Measurements from ENCODE around the gene SFXN3.

SFXN3 gene, protein sequence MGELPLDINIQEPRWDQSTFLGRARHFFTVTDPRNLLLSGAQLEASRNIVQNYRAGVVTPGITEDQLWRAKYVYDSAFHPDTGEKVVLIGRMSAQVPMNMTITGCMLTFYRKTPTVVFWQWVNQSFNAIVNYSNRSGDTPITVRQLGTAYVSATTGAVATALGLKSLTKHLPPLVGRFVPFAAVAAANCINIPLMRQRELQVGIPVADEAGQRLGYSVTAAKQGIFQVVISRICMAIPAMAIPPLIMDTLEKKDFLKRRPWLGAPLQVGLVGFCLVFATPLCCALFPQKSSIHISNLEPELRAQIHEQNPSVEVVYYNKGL

DNA sequence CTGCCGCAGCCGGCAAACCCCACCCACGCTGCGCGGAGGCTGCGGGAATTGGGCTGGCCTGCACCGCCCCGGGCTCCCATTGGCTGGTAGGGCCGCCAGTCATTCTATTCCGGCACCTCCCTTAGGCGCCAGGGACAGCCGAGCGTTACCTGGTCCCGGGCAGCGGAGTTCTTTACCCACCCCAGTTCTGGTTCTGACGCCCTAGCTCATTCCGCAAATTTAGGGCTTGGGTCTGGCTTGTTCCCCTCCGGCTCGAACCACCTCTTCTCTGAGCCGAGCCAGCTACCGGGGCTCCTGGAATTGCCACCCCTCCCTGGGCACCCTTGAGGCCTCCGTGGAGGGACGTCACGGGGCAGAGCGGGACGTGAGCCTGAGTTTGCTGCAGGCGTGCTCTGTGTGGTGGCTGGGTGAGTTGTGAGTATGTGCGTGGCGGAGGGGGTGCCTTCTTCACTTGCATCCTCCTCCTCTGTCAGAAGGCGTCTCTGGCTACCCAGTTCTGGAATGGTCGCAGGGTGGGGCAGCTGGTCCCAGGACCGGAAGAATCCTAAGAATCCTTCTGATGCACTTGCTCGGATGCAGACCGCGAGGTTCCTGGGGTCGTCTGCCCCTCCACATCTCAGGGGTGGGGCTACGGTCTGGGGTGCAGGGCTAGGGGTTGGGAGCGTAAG, at the start of gene SFXN3, which contains the start of gene PDZD7:
SFXN3 (plus strand) TSS at position 107 of the 668 bp plus-strand sequence. CDS start 3,461 bp downstream, outside the sequence.
PDZD7 (minus strand) TSS at position 2 of the 668 bp plus-strand sequence. CDS start 910 bp downstream, outside the sequence.
- DNase-seq, result peak; percentile 35 to 95 (median 88)

DNA sequence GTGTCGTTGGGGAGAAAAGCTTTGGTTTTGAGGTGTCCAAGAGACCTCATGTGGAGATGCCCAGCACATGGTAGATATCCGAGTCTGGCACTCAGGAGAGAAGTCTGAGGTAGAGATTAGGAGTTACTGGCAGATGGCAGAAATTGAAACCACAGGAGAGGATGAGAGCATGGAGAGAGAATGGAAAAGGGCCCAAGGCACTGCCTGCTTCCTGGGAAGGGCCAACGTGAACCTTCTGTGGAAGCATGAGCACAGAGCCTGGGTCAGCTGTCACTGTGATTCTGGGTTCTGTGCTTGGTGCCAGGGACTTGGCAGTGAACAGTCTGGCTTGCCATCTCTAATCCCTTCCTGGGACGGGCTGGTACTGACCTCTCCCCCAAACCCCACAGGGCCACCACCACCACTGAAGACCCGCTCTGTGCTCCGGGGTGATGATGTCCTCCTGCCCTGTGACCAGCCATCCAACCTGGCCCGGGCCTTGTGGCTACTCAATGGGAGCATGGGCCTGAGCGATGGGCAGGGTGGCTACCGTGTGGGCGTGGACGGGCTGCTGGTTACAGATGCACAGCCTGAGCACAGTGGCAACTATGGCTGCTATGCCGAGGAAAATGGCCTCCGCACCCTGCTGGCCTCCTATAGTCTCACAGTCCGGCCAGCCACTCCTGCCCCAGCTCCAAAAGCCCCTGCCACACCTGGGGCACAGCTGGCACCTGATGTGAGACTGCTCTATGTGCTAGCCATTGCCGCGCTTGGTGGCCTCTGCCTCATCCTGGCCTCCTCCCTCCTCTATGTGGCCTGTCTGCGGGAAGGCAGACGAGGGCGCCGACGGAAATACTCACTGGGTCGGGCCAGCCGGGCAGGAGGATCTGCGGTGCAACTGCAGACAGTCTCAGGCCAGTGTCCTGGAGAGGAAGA, 47.9 kb upstream of the SFXN3 start:
- peak in 2 of 14 donors; percentile 16 to 91 for DNase-seq

DNA sequence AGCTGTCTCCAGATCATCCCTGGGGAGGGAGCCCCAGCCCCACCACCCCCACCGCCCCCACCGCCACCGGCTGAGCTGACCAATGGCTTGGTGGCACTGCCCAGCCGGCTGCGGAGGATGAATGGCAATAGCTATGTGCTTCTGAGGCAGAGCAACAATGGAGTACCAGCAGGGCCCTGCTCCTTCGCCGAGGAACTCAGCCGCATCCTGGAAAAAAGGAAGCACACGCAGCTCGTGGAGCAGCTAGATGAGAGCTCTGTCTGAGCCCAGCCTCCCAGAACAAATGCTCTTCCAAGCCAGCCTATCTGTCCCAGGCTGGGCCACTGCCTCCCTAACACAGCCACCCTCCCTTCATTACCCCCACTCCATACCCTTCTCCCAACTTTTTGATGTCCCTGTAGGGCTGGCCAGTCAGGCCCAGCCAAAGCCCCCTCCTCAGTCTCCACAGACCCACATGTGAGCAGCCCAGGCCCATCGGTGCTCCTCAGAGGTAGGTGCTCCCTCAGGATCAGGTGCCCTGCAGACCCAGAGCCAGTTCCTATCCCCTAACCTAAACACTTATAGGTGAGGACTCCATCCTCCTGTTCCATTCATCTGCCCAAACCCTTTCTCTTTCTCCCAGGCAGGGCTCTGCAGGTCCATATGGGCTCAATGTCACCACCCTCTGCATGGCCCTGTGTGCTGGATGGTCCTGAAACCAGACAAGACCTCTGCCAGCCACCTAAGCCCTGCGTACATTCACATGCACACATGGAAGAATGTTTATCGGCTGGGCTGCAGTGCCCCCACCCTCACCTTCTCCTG, 47.0 kb upstream of the SFXN3 start:
- DNase-seq, result no peak

DNA sequence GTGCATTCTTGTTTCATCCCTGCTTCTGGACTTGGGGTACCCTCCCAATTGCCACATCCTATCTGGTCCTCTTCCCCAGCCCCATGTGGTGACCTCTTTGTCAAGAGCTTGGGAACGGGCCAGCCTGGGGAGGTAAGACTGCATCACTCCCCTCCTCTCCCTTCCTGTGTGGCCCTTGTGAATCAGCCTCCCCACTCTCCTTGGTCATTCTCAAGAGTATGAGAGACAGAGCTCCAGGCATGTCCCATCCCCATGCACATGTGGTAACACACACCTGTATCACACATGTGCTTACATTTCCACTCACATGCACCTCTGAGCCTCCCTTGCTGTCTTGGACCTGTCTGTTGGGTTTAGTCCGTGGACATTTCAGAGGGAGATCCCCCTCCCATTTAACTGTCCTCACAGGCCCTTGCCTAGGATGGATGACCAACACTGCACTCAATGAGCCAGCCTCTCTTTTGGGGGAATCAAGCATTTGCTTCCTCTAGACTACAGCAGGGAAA, 46.3 kb upstream of the SFXN3 start:
- no peak for DNase-seq

DNA sequence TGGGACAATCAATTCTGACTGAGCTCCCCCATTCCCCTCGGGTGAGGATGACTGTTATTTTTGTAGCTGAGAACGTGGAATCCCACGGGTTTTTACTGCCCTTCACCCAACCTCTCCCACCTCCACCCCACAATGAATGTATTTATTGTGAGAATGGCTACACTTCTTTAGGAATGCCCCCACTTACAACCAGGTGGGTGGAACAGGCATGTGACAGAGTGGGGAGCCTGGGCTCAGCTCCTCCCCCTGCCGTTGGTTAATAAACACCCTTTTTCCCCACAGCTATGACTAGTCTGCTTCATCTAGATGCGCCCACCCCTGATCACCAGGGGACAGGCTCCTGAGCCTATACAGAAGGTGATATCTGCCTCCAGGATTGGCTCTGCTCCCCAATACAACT, 45.7 kb upstream of the SFXN3 start:
- no peak for DNase-seq

DNA sequence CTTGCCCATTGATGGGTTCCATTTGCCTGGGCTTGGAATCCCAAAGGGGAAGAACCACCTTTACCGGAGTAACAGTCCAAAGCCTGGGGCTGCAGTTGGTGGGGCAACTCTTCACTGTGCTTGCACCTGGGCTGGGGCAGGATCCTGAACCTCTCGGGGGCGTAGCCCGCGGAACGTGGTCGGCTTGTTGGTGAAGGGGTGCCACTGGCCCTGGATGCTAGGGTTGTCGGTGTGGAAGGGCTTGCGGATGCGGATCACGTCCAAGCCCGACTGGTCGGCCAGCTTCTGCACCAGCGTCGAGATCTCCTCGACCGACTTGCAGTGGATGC, 44.4 kb upstream of the SFXN3 start:
- no peak for DNase-seq

DNA sequence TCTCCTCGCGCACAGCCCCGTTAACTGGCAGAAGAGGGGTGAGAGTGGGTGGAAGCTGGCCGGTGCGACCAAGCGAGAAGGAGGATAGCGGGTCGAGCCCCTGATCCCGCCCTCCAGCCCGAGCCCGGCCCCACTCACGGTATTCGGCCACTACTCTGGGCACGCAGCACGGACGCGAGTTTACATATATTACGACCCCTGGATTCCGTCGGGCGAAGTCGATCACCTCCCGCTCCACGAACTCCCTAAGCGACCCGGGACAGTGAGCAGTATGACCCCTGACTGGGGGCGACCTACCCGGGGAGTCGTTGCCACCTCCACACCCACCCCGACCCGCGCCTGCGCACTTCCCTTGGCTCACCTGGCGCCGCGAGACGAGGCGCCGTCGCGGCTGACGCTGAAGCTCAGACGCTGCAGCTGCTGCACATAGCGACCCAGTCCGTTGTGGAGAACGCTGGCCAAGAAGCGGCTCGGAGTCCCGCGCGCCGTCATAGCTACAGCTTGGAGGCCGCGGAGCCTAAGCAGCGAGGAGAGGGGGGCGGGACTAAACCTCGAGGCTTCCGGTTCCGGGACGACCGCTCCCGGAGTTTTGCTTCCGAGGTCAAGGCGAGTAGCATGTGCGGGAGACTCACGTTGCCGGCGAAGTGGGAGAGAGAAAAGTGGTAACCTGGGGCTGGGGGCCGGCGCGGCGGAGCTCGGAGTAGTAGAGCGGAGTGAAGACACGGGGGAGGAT, 43.9 kb upstream of the SFXN3 start, which contains the start of the genes MRPL43 and TWNK:
MRPL43 (minus strand) TSS at position 546 of the 733 bp plus-strand sequence; CDS start at position 492, 54 bp downstream.
TWNK (plus strand) TSS at position 592 of the 733 bp plus-strand sequence. CDS start 668 bp downstream, outside the sequence.
- peak; percentile 5 to 85 (median 80) for DNase-seq

DNA sequence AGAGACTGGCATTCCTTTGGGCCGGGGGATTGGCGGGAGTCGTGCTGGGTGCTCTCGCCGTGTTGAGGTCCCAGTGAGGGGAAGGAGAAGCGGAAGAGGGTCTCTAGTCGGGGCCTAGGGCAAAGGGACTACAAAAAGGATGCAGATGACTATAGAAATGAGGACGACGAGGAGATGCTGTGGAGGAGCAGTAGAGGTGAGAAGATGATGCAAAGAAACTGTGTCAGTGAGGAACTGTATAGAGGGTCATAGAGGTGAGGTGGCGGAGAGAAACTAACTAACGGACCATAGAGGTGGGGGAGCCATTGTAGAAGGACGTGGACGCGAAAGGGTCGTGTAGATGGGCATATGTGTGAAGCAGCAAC, 43.4 kb upstream of the SFXN3 start:
- DNase-seq, result no peak

DNA sequence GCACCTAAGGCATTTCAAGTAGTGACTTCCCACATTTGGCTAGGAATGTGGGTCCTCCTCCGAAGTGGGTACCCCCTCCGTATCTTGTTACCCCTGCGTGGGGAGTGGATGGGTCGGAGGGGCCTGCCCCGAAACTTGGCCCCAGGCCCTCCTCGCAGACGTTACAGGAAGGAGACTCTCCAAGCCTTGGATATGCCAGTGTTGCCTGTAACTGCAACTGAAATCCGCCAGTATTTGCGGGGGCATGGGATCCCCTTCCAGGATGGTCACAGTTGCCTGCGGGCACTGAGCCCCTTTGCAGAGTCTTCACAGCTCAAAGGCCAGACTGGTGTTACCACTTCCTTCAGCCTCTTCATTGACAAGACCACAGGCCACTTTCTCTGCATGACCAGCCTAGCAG, 42.9 kb upstream of the SFXN3 start:
- DNase-seq, result no peak

DNA sequence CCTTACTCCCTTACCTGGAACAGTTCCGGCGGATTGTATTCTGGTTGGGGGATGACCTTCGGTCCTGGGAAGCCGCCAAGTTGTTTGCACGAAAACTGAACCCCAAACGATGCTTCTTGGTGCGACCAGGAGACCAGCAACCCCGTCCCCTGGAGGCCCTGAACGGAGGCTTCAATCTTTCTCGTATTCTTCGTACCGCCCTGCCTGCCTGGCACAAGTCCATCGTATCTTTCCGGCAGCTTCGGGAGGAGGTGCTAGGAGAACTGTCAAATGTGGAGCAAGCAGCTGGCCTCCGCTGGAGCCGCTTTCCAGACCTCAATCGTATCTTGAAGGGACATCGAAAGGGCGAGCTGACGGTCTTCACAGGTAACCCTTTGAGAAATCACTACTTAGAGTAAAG, 41.9 kb upstream of the SFXN3 start:
- DNase-seq, result no peak

DNA sequence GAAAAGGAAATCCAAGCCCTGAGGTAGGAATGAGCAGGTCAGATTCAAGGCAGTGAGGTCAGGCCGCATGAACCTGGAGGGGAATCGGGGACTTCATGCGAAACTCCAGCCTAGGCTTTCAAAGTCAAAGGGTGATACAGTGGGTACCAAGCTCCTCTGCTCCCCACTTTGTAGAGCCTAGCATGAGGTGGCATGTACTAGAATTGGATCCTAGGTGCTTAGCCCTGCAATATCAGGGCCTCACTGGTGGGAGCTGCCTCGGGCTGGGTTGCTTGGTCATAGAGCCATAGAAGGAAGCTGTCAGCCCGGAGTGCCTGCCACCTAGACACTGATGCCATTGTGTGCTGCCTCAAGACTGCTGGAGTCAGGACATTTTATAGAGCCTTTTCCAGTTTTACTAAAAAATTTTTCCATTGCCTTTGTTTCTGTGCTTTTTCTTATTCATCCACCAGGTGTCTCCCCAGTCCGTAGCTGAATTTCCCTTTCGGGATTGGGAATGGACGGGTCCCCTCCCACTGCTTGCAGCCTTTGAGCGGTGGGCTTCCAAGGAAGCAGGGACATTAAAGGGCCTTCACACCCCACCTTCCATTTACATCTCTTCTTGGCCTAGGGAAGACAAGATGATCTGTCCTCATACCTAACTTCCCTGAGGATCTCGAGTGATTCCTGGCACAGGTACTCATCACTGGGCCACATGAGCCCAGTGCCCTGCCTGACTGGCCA, 36.9 kb upstream of the SFXN3 start:
- peak in 8 of 14 donors; percentile 16 to 72 (median 41) for DNase-seq

DNA sequence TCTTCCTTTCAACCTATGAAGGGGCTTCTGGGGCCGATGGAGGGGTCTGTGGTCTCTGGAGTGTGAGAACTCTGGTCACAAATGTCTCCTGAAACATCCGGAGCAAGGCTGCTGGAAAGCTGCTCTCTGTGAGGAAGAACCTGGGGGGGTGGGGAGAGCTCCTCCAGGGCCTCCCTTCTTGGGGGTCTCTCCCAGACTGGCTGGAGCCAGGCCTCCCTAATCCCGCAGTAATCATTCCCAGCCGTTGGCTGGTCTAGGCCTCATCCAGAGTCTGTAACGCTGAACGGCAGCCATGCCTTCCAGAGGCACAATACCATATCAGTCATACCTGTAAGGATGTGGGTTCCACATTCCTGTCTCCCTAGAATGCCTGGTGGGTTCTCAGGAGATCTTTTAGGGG, 35.9 kb upstream of the SFXN3 start:
- DNase-seq, result no peak

DNA sequence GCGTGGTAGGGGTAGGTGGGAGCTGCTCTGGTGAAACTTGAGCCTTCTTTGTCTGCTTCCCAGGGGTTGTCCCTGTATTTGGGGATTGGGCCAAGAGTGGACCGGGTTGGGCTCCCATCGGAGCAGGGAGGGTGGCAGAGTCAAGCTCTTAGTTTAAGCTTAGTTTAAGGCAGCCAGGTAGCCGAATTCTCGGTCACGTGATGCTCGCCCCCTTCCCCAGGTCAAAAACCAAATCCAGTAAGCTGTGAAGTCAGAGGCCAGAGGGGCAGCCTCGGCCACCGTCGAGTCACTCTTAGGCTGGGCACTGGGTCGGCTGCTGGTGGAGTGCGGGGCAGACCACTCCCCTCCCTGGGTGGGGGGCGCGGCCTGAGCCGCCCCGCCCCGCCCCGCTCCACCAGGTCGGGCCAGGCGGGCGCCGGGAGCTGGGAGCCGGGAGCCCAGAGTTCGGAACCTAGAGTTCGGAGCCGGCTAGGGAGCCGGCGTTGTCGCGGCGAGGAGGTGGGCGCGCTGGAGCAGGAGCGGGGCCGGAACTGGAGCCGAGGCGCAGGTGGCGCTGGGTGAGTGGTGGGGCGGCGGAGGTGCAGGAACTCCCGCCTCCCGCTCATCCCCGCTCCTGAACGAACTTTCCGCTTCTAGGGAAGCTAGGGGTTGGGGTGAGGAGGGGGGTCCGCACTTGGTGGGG, 34.2 kb upstream of the SFXN3 start:
- DNase-seq, result peak in 7 of 14 donors; percentile 34 to 67 (median 51)

DNA sequence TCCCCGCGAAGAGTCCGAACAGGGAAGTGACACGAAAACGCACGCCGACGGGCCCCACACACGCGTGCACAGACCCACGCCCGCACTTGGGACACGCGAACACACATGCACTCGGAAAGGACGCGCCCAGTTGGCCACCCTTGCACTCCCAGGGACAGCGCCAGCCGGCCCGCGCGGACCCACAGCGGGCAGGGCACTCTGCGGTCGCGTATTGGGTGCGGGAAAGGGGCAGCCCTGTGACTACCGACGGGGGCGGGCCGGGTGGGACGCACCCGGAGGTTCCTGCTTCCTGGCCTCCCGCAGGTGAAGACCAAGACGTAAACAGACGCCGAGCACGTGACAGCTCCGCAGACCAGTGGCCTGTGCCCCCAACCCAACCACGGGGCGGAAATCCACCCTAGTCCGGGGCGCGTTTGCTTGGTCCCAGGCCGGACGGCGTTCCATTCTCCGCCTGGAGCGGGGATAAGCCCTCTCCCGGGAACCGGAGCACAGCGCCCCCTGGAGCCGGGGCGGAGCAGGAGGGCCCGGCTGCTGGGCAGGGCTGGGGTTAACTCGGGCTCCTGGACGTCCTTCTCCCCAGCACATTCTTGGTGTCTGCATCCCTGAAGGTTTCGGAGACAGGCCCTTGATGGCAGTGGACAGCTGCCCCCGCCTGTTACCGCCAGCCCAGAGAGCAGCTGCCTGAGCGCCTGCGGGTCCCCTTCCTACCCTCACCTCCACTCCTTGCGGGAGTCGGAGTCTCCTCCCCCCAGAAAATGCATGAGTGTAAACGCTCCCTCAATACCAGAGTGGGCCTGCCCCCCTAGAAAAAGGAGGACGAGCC, 33.5 kb upstream of the SFXN3 start:
- DNase-seq, result peak in 11 of 14 donors; percentile 65 to 91 (median 81)

DNA sequence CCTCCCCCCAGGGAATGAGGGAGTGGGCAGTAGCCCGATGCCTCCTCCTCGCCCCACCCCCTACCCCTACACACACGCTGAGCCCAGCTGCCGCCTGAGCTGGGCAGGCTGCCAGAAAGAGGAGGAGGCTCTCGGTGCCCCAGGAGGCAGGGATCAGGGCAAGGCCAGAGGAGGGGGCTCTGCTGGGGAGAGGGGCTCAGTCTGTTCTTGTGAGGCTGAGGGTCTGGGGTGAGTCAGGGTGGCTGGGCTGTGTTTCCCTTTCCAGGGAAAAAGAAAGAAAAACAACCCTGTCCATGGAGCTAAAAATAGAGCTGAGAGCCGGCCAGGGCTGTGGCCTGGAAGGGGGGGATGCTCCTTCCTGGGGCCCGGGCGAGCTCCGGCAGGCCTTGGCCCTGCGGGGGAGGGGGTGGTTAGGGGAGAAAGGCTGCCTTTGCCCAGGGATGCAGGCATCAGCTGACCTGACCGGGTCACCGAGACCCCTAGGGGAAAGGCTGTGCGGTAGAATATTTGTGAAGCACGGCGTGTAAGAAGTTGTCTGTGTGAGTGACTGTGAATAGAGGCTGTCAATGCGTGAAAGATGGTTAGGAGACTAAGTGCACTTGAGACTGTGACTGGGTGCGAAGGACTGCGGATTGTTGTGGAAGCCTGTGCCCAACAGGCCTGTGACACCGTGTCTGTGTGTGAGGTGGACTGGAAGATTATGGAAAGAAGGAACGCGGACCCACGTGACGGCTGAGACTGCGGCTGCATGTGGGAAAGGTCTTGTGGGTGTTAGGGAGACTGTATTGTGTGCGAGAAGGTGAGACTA, 32.6 kb upstream of the SFXN3 start:
- peak; percentile 56 to 96 (median 88) for DNase-seq

DNA sequence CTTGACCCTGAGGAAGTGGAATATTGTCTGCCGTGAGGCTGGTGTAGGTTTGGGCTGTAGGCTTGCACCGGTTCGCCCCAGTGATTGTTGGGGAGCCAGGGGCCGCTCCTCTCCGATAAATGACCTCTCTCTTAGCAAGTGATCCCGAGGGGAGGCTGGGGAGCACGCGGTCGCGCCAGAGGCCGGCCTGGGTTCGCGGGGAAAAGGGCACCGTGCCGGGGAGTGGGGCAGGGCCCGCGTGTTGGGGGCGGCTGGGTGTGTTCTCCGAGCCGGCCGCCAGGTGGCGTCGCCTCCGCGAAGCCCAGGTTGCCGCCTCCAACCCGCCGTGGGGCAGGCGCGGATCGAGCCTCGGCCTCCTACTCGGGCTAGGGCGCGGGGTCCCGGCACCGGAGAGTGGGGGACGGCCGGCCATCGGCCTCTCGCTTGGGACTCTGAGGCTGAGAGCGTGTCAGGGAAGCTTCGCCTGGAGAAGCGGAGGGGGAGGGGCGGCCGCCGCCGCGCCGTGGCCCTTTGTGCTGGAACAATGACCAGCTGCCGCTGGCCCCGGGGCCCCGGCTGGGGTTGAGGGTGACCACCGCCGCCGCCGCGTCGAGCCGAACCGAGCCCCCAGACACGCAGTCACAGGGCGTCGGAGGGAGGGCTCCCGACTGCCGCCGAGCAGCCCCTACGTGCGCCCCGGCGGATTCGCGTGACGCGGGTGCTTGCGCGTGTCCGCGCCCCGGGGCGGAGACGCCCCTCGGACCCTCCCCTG, 31.9 kb upstream of the SFXN3 start:
- DNase-seq, result peak; percentile 19 to 94 (median 81)

DNA sequence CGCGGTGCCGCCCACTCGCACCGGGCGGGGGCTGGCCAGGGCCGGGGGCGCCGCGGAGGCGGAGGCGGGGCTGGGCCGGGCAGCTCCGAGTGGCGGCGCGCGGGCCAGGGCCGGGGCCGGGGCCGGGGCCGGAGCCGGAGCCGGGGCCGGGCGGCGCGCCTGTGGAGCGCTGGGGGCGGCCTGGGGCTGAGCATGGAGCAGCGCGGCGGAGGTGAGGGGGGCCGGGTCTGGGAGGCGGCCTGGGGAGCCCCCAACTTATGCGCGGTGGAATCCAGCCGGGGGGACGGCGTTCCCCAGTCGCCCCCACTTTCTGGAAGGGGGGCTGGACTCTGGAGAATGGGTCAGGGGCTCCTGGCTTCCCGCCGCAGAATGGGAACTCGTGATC, 31.3 kb upstream of the SFXN3 start, which contains the start of gene LZTS2:
LZTS2 (plus strand) TSS at position 67 of the 385 bp plus-strand sequence. CDS start 2,731 bp downstream, outside the sequence.
- DNase-seq, result peak in 1 of 14 donors; percentile 63

Data from C1 segment of cervical spinal cord (tissue), 14 donors.